Right lung (tissue), 5 donors: ENCODE results near the gene GBGT1. TPM values are rescaled to one million over a fixed set of nuclear protein-coding genes. Genes with fewer than 3 reads are reported as not detected.
"Not testable (repeated sequence)": the region's sequence is repeated elsewhere in the genome, so short reads cannot be mapped to it uniquely, and the experiment has no call there.

Experiments
- DNase-seq, 2 donors: peaks; one replicate each; pipeline ENCODE4 v3.0.0-alpha.2; 2013
- polyA plus RNA-seq, 5 donors: library from polyadenylated mRNA; unstranded; fragments of 120-200 nt; gene quantifications; one replicate each; pipeline versions ENCODE4 v1.2.1 to v1.2.3, GENCODE V29; 2013; ENCODE audit warnings: inconsistent platforms in 1 of 5, low replicate concordance in 1 of 5; ENCODE audit not compliant: insufficient read length in 5 of 5, insufficient read depth in 1 of 5

GBGT1 gene
- polyA plus RNA-seq, 5 donors: 2.9 to 6.0 (median 4.0) TPM

GRCh38 chr9:133199648-133200321 lies 36.1 kb upstream of the GBGT1 start:
- DNase-seq: no peak

GRCh38 chr9:133195029-133195428 lies 31.3 kb upstream of the GBGT1 start:
- DNase-seq: no peak

- no peak for DNase-seq
These were observed 30.9 kb upstream of the GBGT1 start for GRCh38 chr9:133194597-133194996.

GRCh38 chr9:133191989-133192388 lies 28.3 kb upstream of the GBGT1 start:
- DNase-seq: no peak

- DNase-seq: no peak
These were observed 26.1 kb upstream of the GBGT1 start for GRCh38 chr9:133189826-133190225.

GRCh38 chr9:133188843-133189180 lies 25.1 kb upstream of the GBGT1 start:
- DNase-seq: no peak

GRCh38 chr9:133188006-133188842 lies 24.5 kb upstream of the GBGT1 start:
- peak in 1 of 2 donors; percentile 19 for DNase-seq

- DNase-seq: no peak
These were observed 23.9 kb upstream of the GBGT1 start for GRCh38 chr9:133187561-133188005.

GRCh38 chr9:133186736-133187135 lies 23.0 kb upstream of the GBGT1 start:
- no peak for DNase-seq

GRCh38 chr9:133184971-133185370 lies 21.3 kb upstream of the GBGT1 start:
- peak in 1 of 2 donors; percentile 49 for DNase-seq

GRCh38 chr9:133182151-133182550 lies 18.4 kb upstream of the GBGT1 start:
- no peak for DNase-seq

- no peak for DNase-seq
These were observed 17.8 kb upstream of the GBGT1 start for GRCh38 chr9:133181561-133181960.

- no peak for DNase-seq
These were observed 17.2 kb upstream of the GBGT1 start for GRCh38 chr9:133180953-133181352.

GRCh38 chr9:133173056-133173455 lies 9.3 kb upstream of the GBGT1 start:
- DNase-seq: no peak

GRCh38 chr9:133171161-133171961 lies 7.6 kb upstream of the GBGT1 start:
- no peak for DNase-seq

GRCh38 chr9:133170716-133171115 lies 7.0 kb upstream of the GBGT1 start:
- no peak for DNase-seq

GRCh38 chr9:133169687-133170086 lies 6.0 kb upstream of the GBGT1 start:
- not testable (repeated sequence) for DNase-seq

- no peak for DNase-seq
These were observed 5.4 kb upstream of the GBGT1 start for GRCh38 chr9:133169102-133169501.

GRCh38 chr9:133168432-133168831 lies 4.7 kb upstream of the GBGT1 start:
- DNase-seq: no peak

- no peak for DNase-seq
These were observed 4.1 kb upstream of the GBGT1 start for GRCh38 chr9:133167769-133168168.

- no peak for DNase-seq
These were observed 3.5 kb upstream of the GBGT1 start for GRCh38 chr9:133167096-133167730.

- no peak for DNase-seq
These were observed 2.7 kb upstream of the GBGT1 start for GRCh38 chr9:133166392-133166791.
